Measurements from ENCODE around the gene PDE4DIP.
"Not testable (repeated sequence)": the region's sequence is repeated elsewhere in the genome, so short reads cannot be mapped to it uniquely, and the experiment has no call there.

GRCh38 chr1:148889267-148890074 lies 45.2 kb downstream of the PDE4DIP start:
- TF ChIP-seq, protein P1, sequence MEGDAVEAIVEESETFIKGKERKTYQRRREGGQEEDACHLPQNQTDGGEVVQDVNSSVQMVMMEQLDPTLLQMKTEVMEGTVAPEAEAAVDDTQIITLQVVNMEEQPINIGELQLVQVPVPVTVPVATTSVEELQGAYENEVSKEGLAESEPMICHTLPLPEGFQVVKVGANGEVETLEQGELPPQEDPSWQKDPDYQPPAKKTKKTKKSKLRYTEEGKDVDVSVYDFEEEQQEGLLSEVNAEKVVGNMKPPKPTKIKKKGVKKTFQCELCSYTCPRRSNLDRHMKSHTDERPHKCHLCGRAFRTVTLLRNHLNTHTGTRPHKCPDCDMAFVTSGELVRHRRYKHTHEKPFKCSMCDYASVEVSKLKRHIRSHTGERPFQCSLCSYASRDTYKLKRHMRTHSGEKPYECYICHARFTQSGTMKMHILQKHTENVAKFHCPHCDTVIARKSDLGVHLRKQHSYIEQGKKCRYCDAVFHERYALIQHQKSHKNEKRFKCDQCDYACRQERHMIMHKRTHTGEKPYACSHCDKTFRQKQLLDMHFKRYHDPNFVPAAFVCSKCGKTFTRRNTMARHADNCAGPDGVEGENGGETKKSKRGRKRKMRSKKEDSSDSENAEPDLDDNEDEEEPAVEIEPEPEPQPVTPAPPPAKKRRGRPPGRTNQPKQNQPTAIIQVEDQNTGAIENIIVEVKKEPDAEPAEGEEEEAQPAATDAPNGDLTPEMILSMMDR (IDR thresholded peaks at IDR 0.05): not testable (repeated sequence)
- TF ChIP-seq POLR2A (IDR thresholded peaks at IDR 0.05): not testable (repeated sequence)
